Spleen (tissue), 7 donors: Measurements from ENCODE around the gene CEACAM21.

Experiments
- POLR2A ChIP-seq, 3 donors: fragments of 450-650 bp; IDR thresholded peaks; one replicate each; pipeline ENCODE4 v1.5.1; 2017; ENCODE audit warnings: antibody characterized with exemption in 3 of 3, mild to moderate bottlenecking in 1 of 3
- TF ChIP-seq, protein P1 (sequence below), 11 experiments: fragments of 200-600 bp in 7 of 11; fragments of 450-650 bp in 4 of 11; sonication (generic) in 4 of 11; IDR thresholded peaks in 8 of 11; conservative IDR thresholded peaks in 3 of 11; 1 replicate in 7 of 11; 2 replicates in 4 of 11; pipeline versions ENCODE4 v1.4.0 to v1.8.0; 2016 to 2021; ENCODE audit warnings: antibody characterized with exemption in 11 of 11, inconsistent platforms in 4 of 11, mild to moderate bottlenecking in 1 of 11
- donor health status: DM: no; HTN: no; CAD: no; lungs with moderate emphysema.
- donor health status: DM: no; HTN: no; CAD: no.
- donor health status: DM: no; HTN: no; CAD: no.

DNA sequence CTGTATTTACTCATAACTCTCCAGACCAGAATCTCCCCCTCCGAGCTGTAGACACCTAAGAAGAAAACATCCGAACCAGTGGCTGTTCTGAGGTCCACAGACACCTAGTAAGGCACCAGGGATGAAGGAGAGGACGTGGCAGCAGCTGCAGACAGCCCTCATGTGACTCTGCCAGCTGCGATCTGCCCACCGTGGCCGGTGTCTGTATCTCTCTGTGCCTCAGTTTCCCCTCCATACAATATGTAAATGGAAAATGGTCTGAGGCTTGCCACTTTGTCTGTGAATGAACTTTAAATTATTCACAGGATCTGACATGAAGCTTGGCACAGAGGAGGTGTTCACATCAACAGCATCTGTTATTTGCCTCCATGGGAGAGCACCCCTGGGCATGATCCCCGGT lies 48.5 kb downstream of the CEACAM21 start:
- TF ChIP-seq POLR2A (IDR thresholded peaks at IDR 0.05), result no peak
- TF ChIP-seq, protein P1, sequence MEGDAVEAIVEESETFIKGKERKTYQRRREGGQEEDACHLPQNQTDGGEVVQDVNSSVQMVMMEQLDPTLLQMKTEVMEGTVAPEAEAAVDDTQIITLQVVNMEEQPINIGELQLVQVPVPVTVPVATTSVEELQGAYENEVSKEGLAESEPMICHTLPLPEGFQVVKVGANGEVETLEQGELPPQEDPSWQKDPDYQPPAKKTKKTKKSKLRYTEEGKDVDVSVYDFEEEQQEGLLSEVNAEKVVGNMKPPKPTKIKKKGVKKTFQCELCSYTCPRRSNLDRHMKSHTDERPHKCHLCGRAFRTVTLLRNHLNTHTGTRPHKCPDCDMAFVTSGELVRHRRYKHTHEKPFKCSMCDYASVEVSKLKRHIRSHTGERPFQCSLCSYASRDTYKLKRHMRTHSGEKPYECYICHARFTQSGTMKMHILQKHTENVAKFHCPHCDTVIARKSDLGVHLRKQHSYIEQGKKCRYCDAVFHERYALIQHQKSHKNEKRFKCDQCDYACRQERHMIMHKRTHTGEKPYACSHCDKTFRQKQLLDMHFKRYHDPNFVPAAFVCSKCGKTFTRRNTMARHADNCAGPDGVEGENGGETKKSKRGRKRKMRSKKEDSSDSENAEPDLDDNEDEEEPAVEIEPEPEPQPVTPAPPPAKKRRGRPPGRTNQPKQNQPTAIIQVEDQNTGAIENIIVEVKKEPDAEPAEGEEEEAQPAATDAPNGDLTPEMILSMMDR (IDR thresholded peaks at IDR 0.05 in 8 of 11, conservative IDR thresholded peaks at IDR 0.05 in 3 of 11), result no peak
